Rectal smooth muscle tissue (tissue), 1 donor: ENCODE results near the gene AVP.
A peak's percentile ranks its signal among the peaks of the same experiment; 100 is the strongest.

Experiments used
- H3K27ac ChIP-seq: one replicate; pipeline ENCODE4 v1.7.0; 2013; ENCODE audit warnings: low read depth, low read length, inconsistent platforms
- H3K27me3 ChIP-seq: one replicate; pipeline ENCODE4 v1.7.0; 2013; ENCODE audit warnings: low read length; ENCODE audit not compliant: control insufficient read depth, insufficient read depth
- H3K36me3 ChIP-seq: one replicate; pipeline ENCODE4 v1.7.0; 2013; ENCODE audit warnings: low read length; ENCODE audit not compliant: control insufficient read depth, insufficient read depth
- H3K4me1 ChIP-seq: one replicate; pipeline ENCODE4 v1.7.0; 2013; ENCODE audit warnings: low read length; ENCODE audit not compliant: control insufficient read depth, insufficient read depth
- H3K4me3 ChIP-seq: one replicate; pipeline ENCODE4 v1.7.0; 2013; ENCODE audit warnings: low read length
- H3K9ac ChIP-seq: one replicate; pipeline ENCODE4 v1.7.0; 2013; ENCODE audit warnings: low read length

The AVP gene

DNA sequence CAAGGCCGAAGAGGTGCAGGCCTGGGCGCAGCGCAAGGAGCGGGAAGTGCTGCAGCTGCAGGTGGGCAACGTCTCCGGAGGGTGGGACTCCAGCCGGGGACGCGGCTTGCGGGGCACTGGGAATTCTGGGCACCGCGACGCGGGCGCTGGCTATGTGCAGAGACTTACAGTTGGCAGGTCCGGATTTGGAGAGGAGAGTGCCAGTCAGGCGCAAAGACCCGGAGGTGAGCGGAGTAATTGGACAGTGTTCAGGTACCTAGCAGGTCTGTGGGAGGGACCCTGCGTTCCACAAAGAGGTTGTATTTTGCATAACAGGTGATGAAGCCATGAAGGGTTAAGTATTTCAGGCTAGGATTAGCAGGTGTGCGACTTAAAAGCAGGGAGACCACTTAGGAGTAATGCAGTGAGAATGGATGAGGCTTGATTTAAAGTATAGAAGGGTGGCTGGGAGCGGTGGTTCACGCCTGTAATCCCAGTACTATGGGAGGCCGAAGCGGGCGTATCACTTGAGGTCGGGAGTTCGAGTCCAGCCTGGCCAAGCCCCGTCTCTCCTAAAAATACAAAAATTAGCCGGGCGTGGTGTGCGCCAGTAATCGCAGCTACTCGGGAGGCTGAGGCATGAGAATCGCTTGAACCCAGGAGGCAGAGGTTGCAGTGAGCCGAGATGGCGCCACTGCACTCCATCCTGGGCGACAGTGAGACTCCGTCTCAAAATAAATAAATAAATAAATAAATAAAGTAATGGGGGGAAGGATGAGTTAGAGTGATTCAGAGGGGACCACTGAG is 37.7 kb downstream of the AVP start:
- H3K27ac ChIP-seq: peak overlapping the region; percentile 93
- peak overlapping the region; percentile 73 for H3K4me3 ChIP-seq
- H3K4me1 ChIP-seq: peaks cover 7% of the 10 kb centered on the region
- peak overlapping the region; percentile 42 for H3K9ac ChIP-seq
- no peaks in the 10 kb centered on the region for H3K27me3 ChIP-seq
- peaks cover 17% of the 10 kb centered on the region for H3K36me3 ChIP-seq

- peaks cover 7% of the 10 kb centered on the region for H3K4me1 ChIP-seq
- H3K27me3 ChIP-seq: no peaks in the 10 kb centered on the region
- H3K27ac ChIP-seq: peak within 1 kb of the TSS; percentile 93
- peaks cover 17% of the 10 kb centered on the region for H3K36me3 ChIP-seq
- H3K4me3 ChIP-seq: peak within 1 kb of the TSS; percentile 73
- peak within 1 kb of the TSS; percentile 53 for H3K9ac ChIP-seq
Observed at GRCh38 chr20:3045816-3046676, 38.5 kb downstream of the AVP start, which contains the start of gene MRPS26. Gene MRPS26, plus strand, starts transcription at chr20:3046052. Its CDS starts 17 bp downstream, at chr20:3046069.

DNA sequence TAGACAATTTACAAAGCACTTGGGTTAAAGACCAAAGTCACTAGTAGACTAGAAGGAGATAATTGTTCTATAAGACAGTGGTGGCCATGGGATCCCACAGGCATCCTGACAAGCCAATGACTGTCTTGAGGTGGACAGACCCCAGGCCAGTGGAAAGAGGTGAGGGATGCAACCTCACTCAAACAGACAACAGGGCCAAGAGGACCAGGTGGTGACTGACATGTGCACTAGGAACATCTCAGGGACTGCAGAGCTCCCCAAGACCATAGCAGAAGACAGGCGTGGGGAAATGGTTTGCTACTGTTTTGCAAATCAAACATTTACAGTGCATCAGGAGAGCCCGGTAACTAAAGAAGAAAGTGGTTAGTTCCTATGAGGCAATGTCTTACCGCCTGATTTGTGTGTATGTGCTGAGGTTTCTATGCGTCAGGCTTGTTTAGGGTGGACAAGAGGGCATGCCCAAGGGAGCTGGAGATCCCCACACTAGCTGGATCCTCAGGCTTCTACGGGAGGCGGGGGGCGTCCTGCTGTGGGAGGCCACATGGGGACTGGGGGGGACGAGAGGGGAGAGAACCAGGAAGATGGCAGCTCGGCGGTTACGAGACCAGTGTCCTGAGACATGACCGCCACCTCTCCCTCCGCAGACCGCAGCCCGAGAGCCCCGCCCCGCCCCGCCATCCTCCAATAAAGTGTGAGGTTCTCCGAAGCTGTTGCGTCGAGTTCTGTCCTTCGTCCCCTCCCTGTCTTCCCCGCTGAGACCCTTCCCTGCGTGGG is 39.3 kb downstream of the AVP start:
- Histone ChIP-seq H3K4me1 (peaks cover 7% of the 10 kb centered on the region), H3K9ac (peak overlapping the region; percentile 53), H3K27ac (peak overlapping the region; percentile 93), H3K27me3 (no peaks in the 10 kb centered on the region), H3K4me3 (peak overlapping the region; percentile 73), H3K36me3 (peaks cover 19% of the 10 kb centered on the region)

DNA sequence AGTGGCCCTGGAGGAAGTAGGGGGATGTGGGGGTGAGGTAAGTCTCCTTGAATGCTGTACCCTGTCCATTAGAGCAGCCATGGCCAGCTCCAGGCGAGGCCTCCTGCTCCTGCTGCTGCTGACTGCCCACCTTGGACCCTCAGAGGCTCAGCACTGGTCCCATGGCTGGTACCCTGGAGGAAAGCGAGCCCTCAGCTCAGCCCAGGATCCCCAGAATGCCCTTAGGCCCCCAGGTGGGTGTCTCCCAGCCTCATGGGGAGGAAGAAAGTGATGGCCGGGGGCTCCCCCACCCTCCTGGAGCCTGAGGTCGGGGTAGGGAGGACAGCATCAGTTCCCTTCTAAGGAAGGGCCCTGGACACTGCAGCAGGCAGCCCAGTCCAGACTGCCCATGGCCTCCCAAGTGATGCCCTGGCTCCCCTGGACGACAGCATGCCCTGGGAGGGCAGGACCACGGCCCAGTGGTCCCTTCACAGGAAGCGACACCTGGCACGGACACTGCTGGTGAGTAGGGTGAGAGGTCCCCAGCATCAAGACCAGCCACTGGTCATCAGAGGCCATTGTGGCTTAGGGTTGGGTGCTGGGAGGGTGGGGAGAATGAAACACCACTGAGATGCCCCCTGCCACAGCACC is 40.1 kb downstream of the AVP start:
- Histone ChIP-seq H3K36me3 (peaks cover 20% of the 10 kb centered on the region), H3K9ac (no peak overlapping the region), H3K4me1 (peaks cover 7% of the 10 kb centered on the region), H3K4me3 (no peak overlapping the region), H3K27me3 (no peaks in the 10 kb centered on the region), H3K27ac (no peak overlapping the region)

DNA sequence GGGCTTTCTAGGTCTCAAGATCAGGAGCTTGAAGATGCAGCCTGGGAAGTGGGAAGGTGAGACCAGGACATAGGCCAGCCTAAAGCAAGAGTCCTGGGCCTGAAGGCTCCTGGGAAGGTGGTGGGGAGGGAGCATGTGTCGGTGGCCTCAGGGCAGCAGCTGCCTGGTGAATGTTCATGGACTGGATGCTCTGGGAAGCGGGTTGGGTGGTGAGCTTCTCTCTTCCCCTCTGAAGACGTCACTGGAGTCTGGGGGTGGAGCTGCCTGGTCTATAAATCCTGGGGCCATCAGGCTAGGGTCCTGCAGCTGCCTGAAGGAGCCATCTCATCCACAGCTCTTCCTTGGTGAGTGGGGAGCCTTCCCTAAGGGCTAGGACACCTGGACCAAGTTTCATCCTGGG is 41.2 kb downstream of the AVP start, which contains the start of gene GNRH2:
GNRH2 (plus strand) TSS at position 301 of the 400 bp plus-strand sequence. CDS start 793 bp downstream, outside the sequence.
- Histone ChIP-seq H3K9ac (no peak within 1 kb of the TSS), H3K36me3 (peaks cover 22% of the 10 kb centered on the region), H3K4me3 (no peak within 1 kb of the TSS), H3K27me3 (no peaks in the 10 kb centered on the region), H3K27ac (no peak within 1 kb of the TSS), H3K4me1 (peaks cover 7% of the 10 kb centered on the region)

DNA sequence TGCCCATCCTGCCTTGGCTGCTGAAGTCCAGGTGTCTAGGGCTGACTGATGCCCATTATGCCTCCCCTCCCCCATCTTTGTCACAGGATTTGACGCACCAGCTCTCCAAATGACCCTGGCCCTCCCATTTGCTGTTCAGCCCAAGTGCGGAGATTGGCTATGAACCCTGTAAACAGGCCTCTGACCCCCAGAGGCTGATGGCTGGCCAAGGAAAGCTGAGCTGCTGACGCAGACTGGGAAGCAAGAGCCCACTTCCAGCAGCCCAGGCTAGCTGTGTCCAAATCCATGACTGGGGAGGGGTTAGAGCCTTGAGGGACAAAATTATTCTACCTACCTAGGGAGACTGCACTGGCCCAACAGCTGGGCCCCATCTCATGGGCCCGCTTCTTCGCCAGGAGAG is 41.9 kb downstream of the AVP start:
- Histone ChIP-seq H3K36me3 (peaks cover 17% of the 10 kb centered on the region), H3K9ac (no peak overlapping the region), H3K27ac (no peak overlapping the region)

DNA sequence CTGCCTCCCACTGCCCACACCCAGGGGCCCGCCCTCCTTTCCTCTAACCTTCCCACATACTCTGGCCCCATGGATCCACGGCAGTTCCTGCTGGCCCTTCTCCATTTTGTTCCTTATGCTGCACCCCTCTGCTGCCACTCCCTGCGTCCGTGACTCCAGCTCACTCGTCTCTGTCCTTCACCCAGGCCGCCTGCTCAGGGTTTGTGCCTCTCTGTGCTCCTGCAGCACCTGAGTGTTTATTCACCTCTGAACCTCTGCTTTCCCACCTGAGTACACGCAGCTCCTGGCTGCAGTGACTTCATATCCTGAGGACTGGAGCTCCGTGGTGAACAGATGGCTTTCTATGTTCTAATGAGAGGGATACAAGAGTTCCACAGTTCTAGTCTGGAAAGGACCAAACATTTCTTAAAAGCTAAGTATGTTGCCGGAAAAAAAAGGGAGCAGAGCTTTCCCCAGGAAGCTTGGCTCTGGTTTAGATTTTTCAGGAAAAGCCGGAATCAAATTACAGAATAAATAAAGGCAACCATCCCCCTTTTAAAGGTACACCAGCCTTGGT is 42.6 kb downstream of the AVP start:
- no peak overlapping the region for H3K9ac ChIP-seq
- H3K27me3 ChIP-seq: no peaks in the 10 kb centered on the region
- H3K27ac ChIP-seq: no peak overlapping the region
- peaks cover 6% of the 10 kb centered on the region for H3K4me1 ChIP-seq
- H3K4me3 ChIP-seq: no peak overlapping the region
- H3K36me3 ChIP-seq: peaks cover 21% of the 10 kb centered on the region

More for the DNA sequence above, 41.9 kb downstream of the AVP start:
- peaks cover 7% of the 10 kb centered on the region for H3K4me1 ChIP-seq
- H3K27me3 ChIP-seq: no peaks in the 10 kb centered on the region
- H3K4me3 ChIP-seq: no peak overlapping the region

- Histone ChIP-seq H3K27ac (no peak overlapping the region), H3K9ac (no peak overlapping the region), H3K4me1 (peaks cover 2% of the 10 kb centered on the region), H3K4me3 (no peak overlapping the region), H3K27me3 (no peaks in the 10 kb centered on the region), H3K36me3 (peaks cover 38% of the 10 kb centered on the region)
Observed at GRCh38 chr20:3040086-3040485, 44.4 kb downstream of the AVP start.

GRCh38 chr20:3039426-3039825 is 45.1 kb downstream of the AVP start:
- Histone ChIP-seq H3K9ac (no peak overlapping the region), H3K27ac (no peak overlapping the region), H3K27me3 (no peaks in the 10 kb centered on the region), H3K36me3 (peaks cover 42% of the 10 kb centered on the region), H3K4me3 (no peak overlapping the region), H3K4me1 (no peaks in the 10 kb centered on the region)

- H3K9ac ChIP-seq: no peak overlapping the region
- no peak overlapping the region for H3K27ac ChIP-seq
- H3K36me3 ChIP-seq: peaks cover 42% of the 10 kb centered on the region
- H3K4me1 ChIP-seq: no peaks in the 10 kb centered on the region
- no peak overlapping the region for H3K4me3 ChIP-seq
- no peaks in the 10 kb centered on the region for H3K27me3 ChIP-seq
Observed at GRCh38 chr20:3038454-3038853, 46.1 kb downstream of the AVP start.

DNA sequence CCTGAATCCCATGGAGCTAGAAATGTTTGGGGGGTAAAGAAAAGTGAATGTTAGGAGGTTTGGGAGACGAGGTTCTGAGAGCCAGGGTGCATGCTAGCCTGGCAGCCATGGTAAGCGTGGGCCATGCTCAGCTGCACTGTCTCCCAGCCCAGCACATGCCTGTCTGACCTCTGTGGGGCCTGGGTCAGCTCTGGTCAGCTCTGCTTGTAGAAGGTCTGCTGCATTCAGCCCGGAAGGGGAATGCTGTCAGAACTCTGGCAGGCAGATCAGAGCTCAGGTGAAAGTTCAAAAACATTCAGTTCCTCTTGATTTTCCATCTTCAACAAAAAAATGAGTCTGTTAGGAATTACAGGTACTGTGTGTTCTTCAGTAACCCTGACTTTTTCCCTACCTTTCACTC is 46.9 kb downstream of the AVP start:
- Histone ChIP-seq H3K27ac (no peak overlapping the region), H3K36me3 (peaks cover 42% of the 10 kb centered on the region), H3K4me1 (no peaks in the 10 kb centered on the region), H3K27me3 (no peaks in the 10 kb centered on the region), H3K4me3 (no peak overlapping the region), H3K9ac (no peak overlapping the region)
